Neural cell (in vitro differentiated cells): ENCODE results near the gene CHRM5. TPM values are rescaled to one million over a fixed set of nuclear protein-coding genes. Genes with fewer than 3 reads are reported as not detected.

Experiments used
- H2AFZ ChIP-seq: fragments of 200-600, 300-800 bp; sonication (generic), shearing (Covaris generic); 2 replicates; pipeline ENCODE4 v1.6.0; 2014; ENCODE audit warnings: low read depth, mild to moderate bottlenecking, antibody characterized with exemption, low read length, moderate library complexity
- H3F3A ChIP-seq: fragments of 200-600 bp; shearing (Covaris generic); 2 replicates; pipeline ENCODE4 v1.6.1; 2016; ENCODE audit warnings: mild to moderate bottlenecking, moderate library complexity, mixed read lengths, antibody characterized with exemption, low read length; ENCODE audit not compliant: insufficient read depth, poor library complexity, severe bottlenecking
- H3K27ac ChIP-seq: fragments of 200-600, 300-800 bp; sonication (generic), shearing (Covaris generic); 2 replicates; pipeline ENCODE4 v1.5.1; 2014; ENCODE audit warnings: mild to moderate bottlenecking, low read length, moderate library complexity
- H3K27me3 ChIP-seq: fragments of 300-800, 200-600 bp; sonication (generic), shearing (Covaris generic); 2 replicates; pipeline ENCODE4 v1.6.0; 2014; ENCODE audit warnings: mild to moderate bottlenecking, low read depth, low read length, moderate library complexity; ENCODE audit not compliant: insufficient read depth
- H3K36me3 ChIP-seq: fragments of 300-800, 200-600 bp; sonication (generic), shearing (Covaris generic); 2 replicates; pipeline ENCODE4 v1.5.1; 2014; ENCODE audit warnings: mild to moderate bottlenecking, antibody characterized with exemption, low read length, moderate library complexity; ENCODE audit not compliant: insufficient read depth
- H3K4me2 ChIP-seq: fragments of 300-800, 200-600 bp; sonication (generic), shearing (Covaris generic); 2 replicates; pipeline ENCODE4 v1.6.0; 2014; ENCODE audit warnings: mild to moderate bottlenecking, low read length
- H3K4me3 ChIP-seq: fragments of 300-800, 200-600 bp; sonication (generic), shearing (Covaris generic); 2 replicates; pipeline ENCODE4 v1.5.1; 2014; ENCODE audit warnings: mild to moderate bottlenecking, low read length, moderate library complexity
- H3K79me2 ChIP-seq: fragments of 200-600 bp; shearing (Covaris generic); replicated peaks from 2 replicates; pipeline ENCODE4 v1.6.0; 2014; ENCODE audit warnings: mild to moderate bottlenecking, low read length, moderate library complexity; ENCODE audit not compliant: insufficient read depth
- H3K9ac ChIP-seq: fragments of 300-800, 200-600 bp; sonication (generic), shearing (Covaris generic); 2 replicates; pipeline ENCODE4 v1.6.1; 2016; ENCODE audit warnings: mild to moderate bottlenecking, low read length, mixed read lengths
- H3K9me2 ChIP-seq: fragments of 200-600 bp; shearing (Covaris generic); 2 replicates; pipeline ENCODE4 v1.6.1; 2016; ENCODE audit warnings: mild to moderate bottlenecking, low read length, mixed read lengths; ENCODE audit not compliant: insufficient read depth
- H3K9me3 ChIP-seq: fragments of 200-600, 300-800 bp; sonication (generic), shearing (Covaris generic); 2 replicates; pipeline ENCODE4 v1.6.1; 2016; ENCODE audit warnings: mild to moderate bottlenecking, mixed run types, low read length, moderate library complexity, mixed read lengths
- H4K20me1 ChIP-seq: fragments of 200-600 bp; shearing (Covaris generic); 2 replicates; pipeline ENCODE4 v1.6.1; 2016; ENCODE audit warnings: mild to moderate bottlenecking, mixed run types; ENCODE audit not compliant: insufficient read depth
- CTCF ChIP-seq: fragments of 450-650 bp; IDR thresholded peaks from 2 replicates; pipeline ENCODE4 v1.5.1; 2014; ENCODE audit warnings: antibody characterized with exemption, mild to moderate bottlenecking, moderate library complexity; ENCODE audit not compliant: poor library complexity, severe bottlenecking
- EP300 ChIP-seq: fragments of 450-650 bp; conservative IDR thresholded peaks from 2 replicates; pipeline ENCODE4 v1.6.1; 2014; ENCODE audit warnings: antibody characterized with exemption, mild to moderate bottlenecking, moderate library complexity; ENCODE audit not compliant: poor library complexity, severe bottlenecking
- MXI1 ChIP-seq: fragments of 450-650 bp; conservative IDR thresholded peaks from 2 replicates; pipeline ENCODE4 v1.6.1; 2014; ENCODE audit warnings: antibody characterized with exemption, mild to moderate bottlenecking; ENCODE audit not compliant: poor library complexity, severe bottlenecking
- POLR2AphosphoS5 ChIP-seq: IDR thresholded peaks from 2 replicates; pipeline ENCODE4 v1.6.1; 2012
- RAD21 ChIP-seq: fragments of 450-650 bp; conservative IDR thresholded peaks from 2 replicates; pipeline ENCODE4 v1.6.1; 2014; ENCODE audit warnings: antibody characterized with exemption, mild to moderate bottlenecking, moderate library complexity
- REST ChIP-seq: IDR thresholded peaks from 2 replicates; pipeline ENCODE4 v1.6.1; 2012; ENCODE audit warnings: borderline replicate concordance
- SMC3 ChIP-seq: fragments of 450-650 bp; conservative IDR thresholded peaks from 2 replicates; pipeline ENCODE4 v1.6.1; 2014; ENCODE audit warnings: antibody characterized with exemption, mild to moderate bottlenecking, moderate library complexity; ENCODE audit not compliant: poor library complexity
- polyA plus RNA-seq: library from polyadenylated mRNA; depleted of rRNA; stranded (reverse); fragments of >200 nt; gene quantifications from 2 replicates; pipeline ENCODE4 v1.2.3, GENCODE V29; 2014

Gene CHRM5
- polyA plus RNA-seq, 1 donor from 2014 or later: 3.9 TPM

GRCh38 chr15:33980159-33980558 is 11.9 kb downstream of the CHRM5 start:
- no peaks in the 10 kb centered on the region for H4K20me1 ChIP-seq
- no peaks in the 10 kb centered on the region for H3K9me2 ChIP-seq
- H3K79me2 ChIP-seq: no peaks in the 10 kb centered on the region
- no peak overlapping the region for H3K4me2 ChIP-seq
- no peaks in the 10 kb centered on the region for H3K9me3 ChIP-seq
- no peak overlapping the region for H3K4me3 ChIP-seq
- TF ChIP-seq RAD21: no peak
- peak; percentile 31 for TF ChIP-seq EP300
- H3K36me3 ChIP-seq: no peaks in the 10 kb centered on the region
- no peaks in the 10 kb centered on the region for H3F3A ChIP-seq
- H3K27me3 ChIP-seq: no peaks in the 10 kb centered on the region
- no peak overlapping the region for H3K27ac ChIP-seq
- no peak overlapping the region for H3K9ac ChIP-seq
- H2AFZ ChIP-seq: no peak overlapping the region

GRCh38 chr15:33982516-33982915 is 14.2 kb downstream of the CHRM5 start:
- TF ChIP-seq POLR2AphosphoS5: no peak
- H3K9me3 ChIP-seq: no peaks in the 10 kb centered on the region
- H3K36me3 ChIP-seq: no peaks in the 10 kb centered on the region
- no peak overlapping the region for H3K4me2 ChIP-seq
- H3K9me2 ChIP-seq: no peaks in the 10 kb centered on the region
- H3K79me2 ChIP-seq: no peaks in the 10 kb centered on the region
- no peaks in the 10 kb centered on the region for H3F3A ChIP-seq
- H4K20me1 ChIP-seq: no peaks in the 10 kb centered on the region
- no peak overlapping the region for H3K4me3 ChIP-seq
- no peak overlapping the region for H2AFZ ChIP-seq
- no peak overlapping the region for H3K9ac ChIP-seq
- H3K27ac ChIP-seq: no peak overlapping the region
- no peaks in the 10 kb centered on the region for H3K27me3 ChIP-seq

GRCh38 chr15:33985287-33985686 is 17.0 kb downstream of the CHRM5 start:
- Histone ChIP-seq H3K36me3 (no peaks in the 10 kb centered on the region), H3K27ac (no peak overlapping the region), H3K27me3 (no peaks in the 10 kb centered on the region), H3K9me2 (no peaks in the 10 kb centered on the region), H3K4me3 (no peak overlapping the region), H2AFZ (no peak overlapping the region), H3K9me3 (no peaks in the 10 kb centered on the region), H3K79me2 (no peaks in the 10 kb centered on the region), H3K4me2 (no peak overlapping the region), H4K20me1 (no peaks in the 10 kb centered on the region), H3K9ac (no peak overlapping the region), H3F3A (no peaks in the 10 kb centered on the region)
- no peak for TF ChIP-seq SMC3
- TF ChIP-seq EP300: no peak
- no peak for TF ChIP-seq POLR2AphosphoS5
- no peak for TF ChIP-seq REST
- no peak for TF ChIP-seq MXI1
- TF ChIP-seq CTCF: no peak
